Ascending aorta (tissue), 2 donors: ENCODE data around the gene SEPTIN6. TPM values are rescaled to one million over a fixed set of nuclear protein-coding genes. Genes with fewer than 3 reads are reported as not detected.

ENCODE experiments used
- DNase-seq, 2 donors: peaks; one replicate each; pipeline ENCODE4 v3.0.0-alpha.2; 2019; ENCODE audit warnings: low spot score in 2 of 2
- H3K27ac ChIP-seq, 2 donors: fragments of 200-600 bp; sonication (generic); one replicate each; pipeline ENCODE4 v1.5.1; 2016 to 2017; ENCODE audit warnings: mild to moderate bottlenecking in 1 of 2
- H3K27me3 ChIP-seq: fragments of 200-600 bp; sonication (generic); one replicate; pipeline ENCODE4 v1.5.1; 2017
- H3K36me3 ChIP-seq, 2 donors: fragments of 200-600 bp; sonication (generic); one replicate each; pipeline ENCODE4 v1.5.1; 2016
- H3K4me1 ChIP-seq, 2 donors: fragments of 200-600 bp; sonication (generic); one replicate each; pipeline ENCODE4 v1.5.1; 2016 to 2017; ENCODE audit warnings: mild to moderate bottlenecking in 1 of 2
- H3K4me3 ChIP-seq, 2 donors: fragments of 200-600 bp; sonication (generic); one replicate each; pipeline ENCODE4 v1.5.1; 2016 to 2017; ENCODE audit warnings: mild to moderate bottlenecking in 1 of 2
- H3K9me3 ChIP-seq, 2 donors: fragments of 200-600 bp; sonication (generic); one replicate each; pipeline ENCODE4 v1.5.1; 2016
- intact Hi-C: fragments of 100-400 bp; cut with DNase I; formaldehyde crosslinking; loops from one replicate; pipeline ENCODE4 v1.15.1; 2023
- total RNA-seq: library from RNA; depleted of rRNA; stranded (reverse); fragments of >200 nt; gene quantifications from one replicate; pipeline ENCODE4 v1.1.0, GENCODE V29; 2016
- TF ChIP-seq, protein P1 (sequence below), 3 experiments: fragments of 200-600 bp in 2 of 3; fragments of 450-650 bp in 1 of 3; sonication (generic) in 2 of 3; IDR thresholded peaks; one replicate each; pipeline ENCODE4 v1.5.1; 2016 to 2019; ENCODE audit warnings: antibody characterized with exemption in 3 of 3, mild to moderate bottlenecking in 1 of 3, moderate library complexity in 1 of 3

Gene SEPTIN6
- total RNA-seq, 1 donor from 2014 or later: 10.6 TPM

DNA sequence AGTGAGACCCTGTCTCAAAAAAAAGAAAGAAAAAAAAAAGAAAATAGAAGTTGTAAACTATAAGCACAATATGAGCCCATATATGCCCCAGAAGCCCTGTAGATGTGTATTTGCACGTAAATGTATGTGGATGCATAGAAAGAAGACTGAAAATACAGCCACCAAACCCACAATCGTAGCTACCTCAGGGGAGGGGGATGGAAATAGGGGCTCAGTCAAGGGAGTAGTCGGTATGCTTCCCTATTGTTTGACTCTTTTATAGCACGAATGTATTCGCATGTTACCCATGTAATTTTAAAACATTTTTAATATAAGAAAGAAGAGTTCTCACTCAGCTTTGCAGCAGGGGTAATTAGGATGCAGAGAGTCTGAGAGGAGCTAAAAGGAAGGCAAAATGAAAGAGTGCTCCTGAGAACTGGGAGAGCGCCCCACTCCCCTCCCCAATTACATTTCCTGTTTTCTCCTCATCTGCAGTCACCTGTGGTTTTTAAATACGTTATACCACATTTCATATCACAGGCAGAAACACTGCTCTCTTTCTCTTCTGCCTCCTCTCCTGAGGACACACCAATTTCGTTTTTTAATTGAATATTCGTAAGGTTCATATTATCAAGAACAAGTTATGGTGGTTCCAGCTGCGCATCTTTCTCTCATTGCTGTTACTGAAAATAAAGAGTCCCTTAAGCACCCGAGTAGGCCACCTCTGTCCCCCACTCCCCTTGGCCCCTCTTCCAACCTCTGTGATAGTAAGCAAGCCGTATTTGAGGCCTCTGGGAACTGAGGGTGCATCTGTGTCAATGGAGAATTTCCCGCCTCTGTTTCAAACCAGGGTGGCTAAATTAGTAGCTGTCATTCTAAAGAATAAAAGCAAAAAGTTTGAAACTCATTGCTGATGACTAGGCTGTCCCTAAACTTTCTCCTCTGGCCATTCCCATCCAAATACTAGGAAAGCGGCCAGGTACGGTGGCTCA lies 10.7 kb downstream of the SEPTIN6 start:
- no peak overlapping the region for H3K4me3 ChIP-seq
- no peaks in the 10 kb centered on the region for H3K36me3 ChIP-seq
- TF ChIP-seq, protein P1, sequence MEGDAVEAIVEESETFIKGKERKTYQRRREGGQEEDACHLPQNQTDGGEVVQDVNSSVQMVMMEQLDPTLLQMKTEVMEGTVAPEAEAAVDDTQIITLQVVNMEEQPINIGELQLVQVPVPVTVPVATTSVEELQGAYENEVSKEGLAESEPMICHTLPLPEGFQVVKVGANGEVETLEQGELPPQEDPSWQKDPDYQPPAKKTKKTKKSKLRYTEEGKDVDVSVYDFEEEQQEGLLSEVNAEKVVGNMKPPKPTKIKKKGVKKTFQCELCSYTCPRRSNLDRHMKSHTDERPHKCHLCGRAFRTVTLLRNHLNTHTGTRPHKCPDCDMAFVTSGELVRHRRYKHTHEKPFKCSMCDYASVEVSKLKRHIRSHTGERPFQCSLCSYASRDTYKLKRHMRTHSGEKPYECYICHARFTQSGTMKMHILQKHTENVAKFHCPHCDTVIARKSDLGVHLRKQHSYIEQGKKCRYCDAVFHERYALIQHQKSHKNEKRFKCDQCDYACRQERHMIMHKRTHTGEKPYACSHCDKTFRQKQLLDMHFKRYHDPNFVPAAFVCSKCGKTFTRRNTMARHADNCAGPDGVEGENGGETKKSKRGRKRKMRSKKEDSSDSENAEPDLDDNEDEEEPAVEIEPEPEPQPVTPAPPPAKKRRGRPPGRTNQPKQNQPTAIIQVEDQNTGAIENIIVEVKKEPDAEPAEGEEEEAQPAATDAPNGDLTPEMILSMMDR (IDR thresholded peaks at IDR 0.05): no peak
- H3K27ac ChIP-seq: no peak overlapping the region
- no peaks in the 10 kb centered on the region for H3K27me3 ChIP-seq
- no peaks in the 10 kb centered on the region for H3K9me3 ChIP-seq
- H3K4me1 ChIP-seq: peaks cover 0 to 7% of the 10 kb centered on the region in 2 donors
- intact Hi-C loops: no loop called here
- no peak for DNase-seq

DNA sequence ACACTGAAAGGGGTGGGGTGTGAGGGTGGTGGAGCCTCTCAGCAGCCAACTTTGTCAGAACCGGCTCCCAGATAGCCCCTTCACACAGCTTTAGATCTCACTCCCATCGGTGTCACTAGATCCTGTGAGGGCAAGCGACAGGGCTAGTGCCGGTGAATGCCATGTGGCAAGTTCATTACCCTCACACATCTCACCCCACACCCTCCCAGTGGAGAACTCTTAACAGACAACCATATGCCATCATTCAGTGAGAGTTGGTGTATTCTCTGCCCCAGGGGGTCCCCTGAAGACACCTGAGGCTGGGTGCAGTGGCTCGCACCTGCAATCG lies 15.3 kb downstream of the SEPTIN6 start:
- no peak for DNase-seq
- no peaks in the 10 kb centered on the region for H3K9me3 ChIP-seq
- H3K27me3 ChIP-seq: no peaks in the 10 kb centered on the region
- H3K4me1 ChIP-seq: no peaks in the 10 kb centered on the region
- intact Hi-C loops: no loop called here
- no peak overlapping the region for H3K27ac ChIP-seq
- TF ChIP-seq, protein P1 (IDR thresholded peaks at IDR 0.05): no peak
- H3K36me3 ChIP-seq: no peaks in the 10 kb centered on the region
- no peak overlapping the region for H3K4me3 ChIP-seq

DNA sequence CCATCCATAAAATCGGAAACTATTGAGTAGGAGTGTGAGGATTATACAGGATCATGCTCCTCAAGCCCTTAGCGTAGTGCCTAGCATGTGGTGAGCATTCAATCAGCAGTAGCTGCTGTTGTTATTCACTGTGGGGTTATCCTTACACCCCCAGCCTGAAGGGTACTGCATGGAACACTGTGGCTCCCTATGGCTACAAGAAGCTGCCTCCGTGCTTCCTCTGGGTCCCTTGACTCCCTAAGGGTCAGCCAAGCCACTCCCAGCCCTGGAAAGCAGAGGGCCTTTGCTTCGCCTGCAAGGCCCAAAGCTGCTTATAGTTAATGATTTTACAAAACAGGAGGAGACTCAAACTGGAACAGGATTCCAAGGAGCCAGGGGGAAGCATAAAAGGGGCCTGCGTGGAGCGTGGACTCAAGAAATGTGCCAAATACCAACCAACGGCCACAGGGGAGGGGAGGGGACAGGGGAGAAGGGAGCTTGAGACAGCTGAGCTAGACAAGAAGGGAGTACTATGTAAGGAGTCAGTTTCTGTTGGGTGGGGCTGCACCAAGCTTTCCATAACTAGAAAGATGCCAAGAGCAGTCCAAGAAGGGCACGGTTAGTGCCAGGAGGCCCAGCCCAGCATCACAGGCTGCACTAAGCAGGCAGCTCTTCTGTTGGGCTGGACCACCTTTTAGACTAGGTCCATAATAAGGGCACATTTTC lies 15.9 kb downstream of the SEPTIN6 start:
- H3K4me3 ChIP-seq: no peak overlapping the region
- H3K27ac ChIP-seq: no peak overlapping the region
- H3K27me3 ChIP-seq: no peaks in the 10 kb centered on the region
- no peaks in the 10 kb centered on the region for H3K4me1 ChIP-seq
- intact Hi-C loops: no loop called here
- H3K9me3 ChIP-seq: no peaks in the 10 kb centered on the region
- DNase-seq: no peak
- no peaks in the 10 kb centered on the region for H3K36me3 ChIP-seq
- TF ChIP-seq, protein P1 (IDR thresholded peaks at IDR 0.05): no peak

DNA sequence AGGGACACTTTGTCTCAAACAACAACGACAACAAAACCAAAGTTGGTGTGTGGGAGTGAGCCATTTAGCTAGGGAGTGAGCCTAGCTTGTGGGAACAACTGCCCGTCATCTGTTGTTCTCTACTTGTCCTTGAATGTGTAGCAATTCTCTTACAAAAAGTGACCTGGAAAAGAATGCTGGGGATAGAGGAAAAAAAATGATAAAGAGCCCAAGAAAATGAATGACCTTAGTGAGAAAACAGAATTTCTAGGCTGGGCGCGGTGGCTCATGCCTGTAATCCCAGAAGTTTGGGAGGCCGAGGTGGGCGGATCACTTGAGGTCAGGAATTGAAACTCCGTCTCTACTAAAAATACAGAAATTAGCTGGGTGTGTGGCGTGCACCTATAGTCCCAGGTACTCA lies 19.6 kb downstream of the SEPTIN6 start:
- Histone ChIP-seq H3K4me1 (no peaks in the 10 kb centered on the region), H3K27ac (no peak overlapping the region), H3K4me3 (no peak overlapping the region), H3K36me3 (no peaks in the 10 kb centered on the region), H3K9me3 (no peaks in the 10 kb centered on the region), H3K27me3 (no peaks in the 10 kb centered on the region)
- TF ChIP-seq, protein P1 (IDR thresholded peaks at IDR 0.05): no peak
- DNase-seq: no peak
- intact Hi-C loops: no loop called here

DNA sequence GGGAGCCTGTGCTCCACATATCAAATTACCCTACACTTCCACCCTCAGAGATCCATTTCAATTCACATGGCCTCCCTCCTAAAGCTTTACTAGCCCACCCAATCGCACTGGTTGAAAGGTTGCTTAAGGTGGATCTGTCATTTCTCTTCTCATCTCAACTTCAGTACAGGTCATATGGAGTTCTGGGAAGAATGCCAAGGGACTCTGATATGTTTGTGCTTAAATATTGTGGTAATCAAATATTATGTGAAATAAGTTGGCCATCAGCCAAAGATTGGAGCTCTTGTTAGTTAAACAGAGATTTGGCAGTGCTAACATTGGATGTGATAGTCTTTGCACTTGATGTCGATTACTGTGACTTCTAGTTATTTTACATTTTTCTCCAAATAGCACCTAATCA lies 20.5 kb downstream of the SEPTIN6 start:
- intact Hi-C loops: no loop called here
- DNase-seq: no peak
- no peaks in the 10 kb centered on the region for H3K36me3 ChIP-seq

More for the DNA sequence above, 20.5 kb downstream of the SEPTIN6 start:
- H3K27ac ChIP-seq: no peak overlapping the region
- no peak overlapping the region for H3K4me3 ChIP-seq
- no peaks in the 10 kb centered on the region for H3K9me3 ChIP-seq
- no peaks in the 10 kb centered on the region for H3K27me3 ChIP-seq
- TF ChIP-seq, protein P1 (IDR thresholded peaks at IDR 0.05): no peak
- no peaks in the 10 kb centered on the region for H3K4me1 ChIP-seq
